Aorta (tissue), 5 donors: ENCODE results near the gene RRP36. TPM values are rescaled to one million over a fixed set of nuclear protein-coding genes. Genes with fewer than 3 reads are reported as not detected.

ENCODE experiments used
- ATAC-seq: fragments of 200-7000 bp; cut with Tn5 transposase; one replicate; pipeline ENCODE4 v1.9.1; 2022; ENCODE audit warnings: moderate library complexity; ENCODE audit not compliant: low FRiP score
- DNase-seq, 2 donors: peaks; one replicate each; pipeline ENCODE4 v3.0.0-alpha.2; 2020
- H3K27ac ChIP-seq, 2 donors: one replicate each; pipeline ENCODE4 v1.5.1; 2013; ENCODE audit warnings: low read length in 2 of 2, mild to moderate bottlenecking in 2 of 2, moderate library complexity in 2 of 2, control low read depth in 1 of 2, inconsistent platforms in 1 of 2, low read depth in 1 of 2
- H3K27me3 ChIP-seq, 2 donors: one replicate each; pipeline ENCODE4 v1.6.1; 2013; ENCODE audit warnings: control low read depth in 1 of 2, low read length in 1 of 2, mild to moderate bottlenecking in 1 of 2, moderate library complexity in 1 of 2; ENCODE audit not compliant: insufficient read depth in 2 of 2, control insufficient read depth in 1 of 2
- H3K36me3 ChIP-seq, 2 donors: one replicate each; pipeline ENCODE4 v1.6.1; 2013; ENCODE audit warnings: control low read depth in 1 of 2, low read length in 1 of 2, mild to moderate bottlenecking in 1 of 2; ENCODE audit not compliant: insufficient read depth in 2 of 2, control insufficient read depth in 1 of 2
- H3K4me1 ChIP-seq, 2 donors: one replicate each; pipeline ENCODE4 v1.6.1; 2013; ENCODE audit warnings: low read length in 2 of 2, control low read depth in 1 of 2, mild to moderate bottlenecking in 1 of 2, moderate library complexity in 1 of 2; ENCODE audit not compliant: insufficient read depth in 2 of 2, control insufficient read depth in 1 of 2
- H3K4me3 ChIP-seq, 2 donors: one replicate each; pipeline ENCODE4 v1.5.1; 2013; ENCODE audit warnings: low read length in 2 of 2, control low read depth in 1 of 2, mild to moderate bottlenecking in 1 of 2
- H3K9me3 ChIP-seq: one replicate; pipeline ENCODE4 v1.6.1; 2013; ENCODE audit warnings: mild to moderate bottlenecking, low read length; ENCODE audit not compliant: control insufficient read depth
- WGBS, 2 donors: extraction: QIAGEN DNeasy Blood & Tissue Kit; methylation state at CpG; one replicate each; pipeline ENCODE4 v1.1.7; 2013; 5-methylcytosine and 5-hydroxymethylcytosine counted together
- intact Hi-C, 2 donors: fragments of 100-400 bp; cut with DNase I; formaldehyde crosslinking; loops; one replicate each; pipeline versions ENCODE4 v1.14.2 to v1.15.0; 2022
- polyA plus RNA-seq, 2 donors: library from polyadenylated mRNA; stranded (reverse); fragments of 200-250 nt; gene quantifications; one replicate each; pipeline ENCODE4 v1.2.3, GENCODE V29; 2013
- total RNA-seq, 2 donors: library from RNA; stranded (reverse); fragmentation: NEBNext Ultra II Directional; extraction: Animal tissue kit (Norgen Biotek cat#: 25700); gene quantifications; one replicate each; pipeline ENCODE4 v1.2.1, GENCODE V29; 2021
- donor health status: healthy with polysubstance abuse.
- donor health status: Bipolar disorder and iron deficiency.
- donor health status: DM: no; HTN: no; CAD: no.
- donor health status: DM: no; HTN: no; CAD: no.
- donor health status: DM: yes; HTN: yes; CAD: no.

The RRP36 gene
- total and polyA plus RNA-seq, 4 donors: 29.6 to 41.1 (median 38.6) TPM

- Histone ChIP-seq H3K27ac (no peak overlapping the region), H3K36me3 (no peaks in the 10 kb centered on the region), H3K9me3 (no peaks in the 10 kb centered on the region), H3K4me3 (no peak overlapping the region), H3K4me1 (no peaks in the 10 kb centered on the region), H3K27me3 (no peaks in the 10 kb centered on the region)
- WGBS, 2 donors: 89 to 93% methylated on average over 5 of the region's 5 CpGs
- DNase-seq (no peak), ATAC-seq (no peak)
- intact Hi-C loops: no loop called here
Measured at GRCh38 chr6:42981836-42982235, 39.6 kb upstream of the RRP36 start.

DNA sequence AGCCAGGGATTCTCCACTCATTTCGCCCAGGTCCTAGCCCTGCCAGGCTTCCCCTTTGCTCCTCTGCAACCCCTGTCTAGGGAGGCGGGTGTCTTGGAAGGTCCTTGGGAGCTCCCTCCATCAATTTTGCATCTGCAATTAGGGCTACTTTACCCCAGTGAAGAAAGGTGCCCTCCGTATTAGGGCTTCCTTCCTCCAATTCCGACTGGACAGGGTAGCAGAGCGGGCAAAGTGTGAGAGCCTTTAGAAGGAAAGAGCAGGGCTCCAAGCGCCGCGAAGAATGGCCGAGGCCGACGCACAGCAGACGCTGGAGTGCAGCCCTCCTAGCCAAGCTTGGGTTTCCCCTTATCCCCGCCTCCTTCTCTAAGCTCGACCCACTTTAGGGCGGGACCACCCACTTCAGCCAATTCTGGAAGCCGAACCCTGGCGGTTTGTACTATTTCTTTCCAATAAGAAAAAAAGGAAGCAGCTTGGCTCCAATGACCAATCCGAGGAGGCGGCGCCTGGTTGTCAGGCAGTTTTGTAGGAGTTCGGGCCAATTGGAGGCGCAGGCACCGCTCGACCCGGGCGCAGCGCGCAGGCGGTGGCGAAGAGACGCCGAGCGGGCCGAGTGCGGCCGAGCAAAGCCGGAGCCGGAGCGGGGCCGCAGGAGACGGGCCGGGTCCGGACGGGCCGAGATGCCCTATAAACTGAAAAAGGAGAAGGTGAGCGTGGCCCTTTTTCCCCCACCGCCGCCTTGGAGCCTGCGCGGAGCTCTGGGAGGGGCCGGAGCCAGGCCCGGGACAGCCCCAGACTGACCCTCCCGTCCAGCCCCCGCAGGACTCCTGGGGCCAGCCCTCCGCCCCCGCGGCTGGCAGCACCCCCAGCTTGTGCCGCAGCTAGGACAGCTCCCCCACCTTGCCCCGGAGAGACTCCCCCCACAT is 37.2 kb upstream of the RRP36 start, which contains the start of gene PPP2R5D:
PPP2R5D (plus strand) TSS at position 570 of the 923 bp plus-strand sequence; CDS start at position 678, 108 bp downstream.
- H3K4me3 ChIP-seq: peak within 1 kb of the TSS; percentile 65 to 68
- peak; percentile 98 to 99 for DNase-seq
- WGBS, 2 donors: 0 to 1% methylated on average over 56 to 59 of the region's 59 CpGs
- peak; percentile 97 for ATAC-seq
- peak within 1 kb of the TSS; percentile 11 to 91 for H3K27ac ChIP-seq
- no peaks in the 10 kb centered on the region for H3K27me3 ChIP-seq
- H3K4me1 ChIP-seq: no peaks in the 10 kb centered on the region
- H3K36me3 ChIP-seq: no peaks in the 10 kb centered on the region
- no peaks in the 10 kb centered on the region for H3K9me3 ChIP-seq
- intact Hi-C loops: no loop called here

DNA sequence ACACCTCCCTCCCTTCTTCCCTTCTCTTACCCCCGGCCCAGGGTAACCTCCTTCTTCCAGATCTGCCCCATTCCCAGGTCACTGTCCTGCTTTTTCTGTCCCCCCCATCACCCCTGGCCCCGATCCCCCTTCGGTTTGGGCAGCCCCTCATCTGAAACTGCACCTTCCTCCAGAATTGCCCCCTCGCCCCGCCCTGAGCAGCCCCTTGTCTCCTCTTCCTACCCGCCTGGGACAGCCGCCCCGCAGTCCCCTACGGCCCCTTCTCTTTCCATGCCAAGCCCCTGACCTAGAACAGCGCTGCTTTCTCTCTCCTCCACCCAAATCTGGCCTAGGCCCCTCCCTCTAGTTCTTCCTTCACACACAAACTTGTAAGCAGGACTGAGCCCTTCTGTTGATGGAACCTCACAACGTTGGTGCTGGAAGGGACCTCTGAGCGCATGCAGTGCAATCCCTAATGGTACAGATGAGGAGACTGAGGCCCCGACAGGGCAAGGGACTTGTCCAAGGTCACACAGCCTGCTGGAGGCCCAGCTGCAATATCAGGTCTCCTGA is 36.4 kb upstream of the RRP36 start:
- H3K36me3 ChIP-seq: peaks cover 0 to 2% of the 10 kb centered on the region in 2 donors
- DNase-seq (no peak), ATAC-seq (no peak)
- no peaks in the 10 kb centered on the region for H3K4me1 ChIP-seq
- H3K4me3 ChIP-seq: peak overlapping the region; percentile 65 to 68
- WGBS, 2 donors: 10% methylated on average over 12 to 13 of the region's 13 CpGs
- no peaks in the 10 kb centered on the region for H3K9me3 ChIP-seq
- intact Hi-C loops: no loop called here
- no peaks in the 10 kb centered on the region for H3K27me3 ChIP-seq
- peak overlapping the region in 1 of 2 donors; percentile 70 for H3K27ac ChIP-seq

- H3K36me3 ChIP-seq: peaks cover 0 to 2% of the 10 kb centered on the region in 2 donors
- no peaks in the 10 kb centered on the region for H3K27me3 ChIP-seq
- no peak overlapping the region for H3K27ac ChIP-seq
- H3K9me3 ChIP-seq: no peaks in the 10 kb centered on the region
- H3K4me1 ChIP-seq: no peaks in the 10 kb centered on the region
- H3K4me3 ChIP-seq: no peak overlapping the region
- DNase-seq (no peak), ATAC-seq (no peak)
- WGBS, 2 donors: 56 to 62% methylated on average over 5 of the region's 5 CpGs
- intact Hi-C loops: no loop called here
Measured at GRCh38 chr6:42987533-42988451, 33.6 kb upstream of the RRP36 start.

- Histone ChIP-seq H3K36me3 (peaks cover 0 to 2% of the 10 kb centered on the region in 2 donors), H3K4me3 (no peak overlapping the region), H3K27me3 (no peaks in the 10 kb centered on the region), H3K27ac (no peak overlapping the region), H3K9me3 (no peaks in the 10 kb centered on the region), H3K4me1 (no peaks in the 10 kb centered on the region)
- ATAC-seq (no peak), DNase-seq (no peak)
- WGBS, 2 donors: 0 to 7% methylated on average over 1 of the region's 1 CpG
- intact Hi-C loops: no loop called here
Measured at GRCh38 chr6:42988486-42989020, 32.9 kb upstream of the RRP36 start.

DNA sequence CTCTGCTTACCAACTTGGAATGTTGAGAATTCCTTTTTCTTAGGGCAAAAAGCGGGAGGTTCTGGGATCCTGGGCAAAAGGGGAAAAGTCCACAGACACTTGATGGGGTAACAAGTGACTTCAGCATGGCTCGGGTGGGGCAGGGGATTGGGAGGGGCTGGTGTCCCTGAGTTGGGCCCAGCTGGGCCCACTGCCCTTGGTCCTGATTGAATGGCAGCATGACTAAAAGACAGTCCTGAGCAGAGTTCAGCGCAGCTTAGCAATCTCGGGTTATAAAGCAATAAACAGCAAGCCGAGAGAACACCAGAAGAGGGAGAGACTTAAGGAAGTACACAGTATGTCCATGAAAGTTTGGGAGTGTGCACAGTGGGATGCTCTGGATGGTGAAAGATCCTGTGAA is 31.5 kb upstream of the RRP36 start:
- no peaks in the 10 kb centered on the region for H3K9me3 ChIP-seq
- no peaks in the 10 kb centered on the region for H3K4me1 ChIP-seq
- H3K27ac ChIP-seq: no peak overlapping the region
- H3K27me3 ChIP-seq: no peaks in the 10 kb centered on the region
- 85 to 87% methylated on average over 5 of the region's 5 CpGs for WGBS, 2 donors
- H3K36me3 ChIP-seq: peaks cover 0 to 2% of the 10 kb centered on the region in 2 donors
- H3K4me3 ChIP-seq: no peak overlapping the region
- ATAC-seq: no peak
- intact Hi-C loops: no loop called here
- DNase-seq: no peak

- no peaks in the 10 kb centered on the region for H3K27me3 ChIP-seq
- no peaks in the 10 kb centered on the region for H3K4me1 ChIP-seq
- no peaks in the 10 kb centered on the region for H3K9me3 ChIP-seq
- H3K4me3 ChIP-seq: no peak overlapping the region
- intact Hi-C loops: no loop called here
- H3K36me3 ChIP-seq: peaks cover 0 to 2% of the 10 kb centered on the region in 2 donors
- DNase-seq: no peak
- no peak for ATAC-seq
- H3K27ac ChIP-seq: peak overlapping the region in 1 of 2 donors; percentile 24
- 84 to 85% methylated on average over 2 of the region's 2 CpGs for WGBS, 2 donors
Measured at GRCh38 chr6:42993445-42993844, 28.0 kb upstream of the RRP36 start.

DNA sequence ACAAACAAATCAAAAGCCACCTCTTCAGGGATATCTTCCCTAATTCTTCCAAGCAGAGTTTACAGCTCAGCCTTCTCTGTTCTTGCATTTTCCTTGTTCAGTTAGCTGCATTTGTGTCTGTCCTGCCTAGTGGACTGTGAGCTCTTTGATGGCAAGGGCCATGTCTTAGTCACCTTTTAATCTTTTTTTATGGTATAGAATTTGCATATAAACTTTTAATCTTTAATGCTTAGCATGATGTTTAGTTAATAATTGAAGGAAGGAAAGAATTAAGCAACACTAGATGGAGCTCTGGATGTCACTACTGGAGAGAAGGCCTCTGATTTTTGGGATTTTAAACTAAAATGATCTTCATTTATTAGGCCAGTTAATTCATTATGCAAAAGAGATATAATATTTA is 24.9 kb upstream of the RRP36 start:
- H3K27ac ChIP-seq: no peak overlapping the region
- ATAC-seq (no peak), DNase-seq (no peak)
- H3K9me3 ChIP-seq: no peaks in the 10 kb centered on the region
- no peaks in the 10 kb centered on the region for H3K27me3 ChIP-seq
- no peaks in the 10 kb centered on the region for H3K36me3 ChIP-seq
- H3K4me3 ChIP-seq: no peak overlapping the region
- H3K4me1 ChIP-seq: no peaks in the 10 kb centered on the region
- intact Hi-C loops: no loop called here
